Fibroblast of the aortic adventitia (primary cell): ENCODE data around the gene TNFAIP8L1. TPM values are rescaled to one million over a fixed set of nuclear protein-coding genes. Genes with fewer than 3 reads are reported as not detected.

Experiments
- DNase-seq: peaks from one replicate; pipeline ENCODE4 v3.0.0-alpha.2; 2010; ENCODE audit warnings: low read depth
- H3K4me3 ChIP-seq: 2 replicates; pipeline ENCODE4 v1.5.1; 2011; ENCODE audit warnings: low read depth, mild to moderate bottlenecking, control low read depth, low read length, moderate library complexity
- total RNA-seq: library from RNA; depleted of rRNA; stranded (reverse); fragments of >200 nt; gene quantifications from 2 replicates; pipeline ENCODE4 v1.2.3, GENCODE V29; 2012; ENCODE audit warnings: low replicate concordance
- TF ChIP-seq, protein P1 (sequence below): IDR thresholded peaks from 2 replicates; pipeline ENCODE4 v1.5.1; 2011; ENCODE audit warnings: mild to moderate bottlenecking, low read length, control low read depth, inconsistent platforms; ENCODE audit not compliant: insufficient read depth

Gene TNFAIP8L1
- total RNA-seq, 1 donor = 2.3 TPM

DNA sequence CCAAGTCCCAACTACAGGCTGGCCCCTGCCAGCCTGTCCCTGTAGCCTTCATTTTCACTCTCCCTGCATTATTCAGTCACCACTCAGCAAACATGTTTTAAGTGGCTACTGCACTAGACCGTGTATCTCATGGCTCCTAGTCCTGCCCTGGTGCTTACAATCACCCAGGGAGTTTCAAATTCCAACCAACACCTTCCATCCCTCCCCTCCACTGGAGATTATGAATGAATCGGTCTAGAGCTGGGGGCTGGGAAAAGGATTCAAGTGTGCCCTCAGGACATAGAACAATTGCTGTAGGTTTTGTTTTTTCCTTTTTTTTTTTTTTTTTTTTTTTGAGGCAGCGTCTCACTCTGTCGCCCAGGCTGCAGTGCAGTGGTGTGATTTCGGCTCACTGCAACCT is 15.0 kb upstream of the TNFAIP8L1 start:
- TF ChIP-seq, protein P1, sequence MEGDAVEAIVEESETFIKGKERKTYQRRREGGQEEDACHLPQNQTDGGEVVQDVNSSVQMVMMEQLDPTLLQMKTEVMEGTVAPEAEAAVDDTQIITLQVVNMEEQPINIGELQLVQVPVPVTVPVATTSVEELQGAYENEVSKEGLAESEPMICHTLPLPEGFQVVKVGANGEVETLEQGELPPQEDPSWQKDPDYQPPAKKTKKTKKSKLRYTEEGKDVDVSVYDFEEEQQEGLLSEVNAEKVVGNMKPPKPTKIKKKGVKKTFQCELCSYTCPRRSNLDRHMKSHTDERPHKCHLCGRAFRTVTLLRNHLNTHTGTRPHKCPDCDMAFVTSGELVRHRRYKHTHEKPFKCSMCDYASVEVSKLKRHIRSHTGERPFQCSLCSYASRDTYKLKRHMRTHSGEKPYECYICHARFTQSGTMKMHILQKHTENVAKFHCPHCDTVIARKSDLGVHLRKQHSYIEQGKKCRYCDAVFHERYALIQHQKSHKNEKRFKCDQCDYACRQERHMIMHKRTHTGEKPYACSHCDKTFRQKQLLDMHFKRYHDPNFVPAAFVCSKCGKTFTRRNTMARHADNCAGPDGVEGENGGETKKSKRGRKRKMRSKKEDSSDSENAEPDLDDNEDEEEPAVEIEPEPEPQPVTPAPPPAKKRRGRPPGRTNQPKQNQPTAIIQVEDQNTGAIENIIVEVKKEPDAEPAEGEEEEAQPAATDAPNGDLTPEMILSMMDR = no peak
- no peak for DNase-seq
- no peak overlapping the region for H3K4me3 ChIP-seq

DNA sequence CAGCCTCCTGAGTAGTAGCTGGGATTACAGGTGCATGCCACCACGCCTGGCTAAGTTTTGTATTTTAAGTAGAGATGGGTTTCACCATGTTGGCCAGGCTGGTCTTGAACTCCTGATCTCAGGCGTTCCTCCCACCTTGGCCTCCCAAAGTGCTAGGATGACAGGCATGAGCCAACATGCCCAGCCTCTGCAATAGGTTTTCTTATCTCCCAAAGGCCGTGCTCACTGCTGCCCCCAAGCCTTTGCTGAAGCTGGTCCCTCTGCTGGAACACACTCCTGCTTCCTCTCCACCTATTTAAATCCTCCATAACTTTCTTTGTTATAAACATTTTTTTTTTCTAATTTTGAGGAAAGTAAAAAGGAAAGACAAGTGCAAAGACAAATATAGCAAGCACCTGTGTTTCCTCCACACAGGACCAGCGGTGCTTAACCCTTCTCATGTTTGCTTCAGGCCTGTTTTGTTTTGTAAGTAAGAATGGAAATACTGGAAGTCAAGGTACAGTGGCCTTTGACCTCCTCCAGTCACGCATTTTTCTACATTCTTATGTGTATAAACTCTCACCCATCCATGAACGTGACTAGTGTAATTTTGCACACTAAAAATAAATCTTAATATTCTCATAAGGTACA is 14.5 kb upstream of the TNFAIP8L1 start:
- peak; percentile 36 for DNase-seq

DNA sequence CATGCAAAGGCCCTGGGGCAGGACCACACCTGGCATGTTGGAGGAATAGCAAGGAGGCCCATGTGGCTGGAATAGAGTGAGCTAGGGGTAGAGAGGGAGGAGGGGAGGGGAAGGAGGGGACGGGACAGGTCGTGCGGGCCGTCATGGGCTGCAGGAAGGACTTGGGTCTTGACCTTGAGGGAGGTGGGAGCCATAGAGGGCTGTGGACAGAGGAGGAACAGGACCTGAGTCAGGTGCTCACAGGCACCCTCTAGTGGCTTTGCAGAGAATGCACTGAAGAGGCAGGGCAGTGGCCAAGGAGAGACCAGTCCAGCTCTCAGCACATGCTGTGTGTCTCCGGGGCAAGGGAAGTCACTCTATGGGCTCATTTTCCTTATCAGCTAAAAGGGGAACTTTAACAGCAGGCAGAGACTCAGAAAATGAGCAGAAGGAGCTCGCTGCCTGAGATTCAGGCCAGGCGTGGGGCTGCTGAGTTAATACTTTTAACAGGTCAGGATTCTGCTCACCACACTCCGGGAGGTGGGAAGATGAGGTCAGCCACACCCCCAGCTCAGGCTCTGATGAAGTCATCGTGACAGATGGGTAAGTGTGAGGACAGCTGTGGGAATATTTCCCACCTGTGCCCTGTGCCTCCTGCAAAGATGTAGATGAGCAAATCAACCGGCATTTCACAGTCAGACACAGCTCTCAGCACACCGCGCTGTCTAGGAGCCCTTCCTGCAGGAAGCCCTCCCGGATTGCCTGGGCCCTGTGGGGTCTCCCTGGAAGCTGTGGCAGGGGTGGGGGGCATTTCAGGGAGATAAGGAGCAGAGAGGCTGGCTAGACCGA is 6.0 kb upstream of the TNFAIP8L1 start:
- H3K4me3 ChIP-seq = no peak overlapping the region
- TF ChIP-seq, protein P1 = peak; percentile 81
- peak; percentile 61 for DNase-seq

More for the DNA sequence above, 14.5 kb upstream of the TNFAIP8L1 start:
- H3K4me3 ChIP-seq = no peak overlapping the region
- TF ChIP-seq, protein P1 = peak; percentile 52

DNA sequence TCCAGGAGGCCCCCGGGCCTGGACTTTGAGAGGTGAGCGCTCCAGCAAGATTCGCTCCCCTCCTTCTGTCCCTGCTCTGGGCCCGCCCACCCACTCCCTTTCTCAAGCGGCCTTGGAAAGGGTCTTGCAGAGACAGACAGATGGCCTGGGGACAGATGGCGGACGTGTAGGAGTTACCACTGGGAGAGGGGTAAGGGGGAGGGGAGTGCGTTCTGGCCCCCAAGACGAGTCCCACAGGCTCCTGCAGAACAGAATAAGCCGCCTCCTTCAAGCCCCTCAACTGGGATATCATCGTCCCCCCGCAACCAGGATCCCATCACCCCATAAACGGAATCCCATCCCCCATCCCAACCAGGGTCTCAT is 3.6 kb upstream of the TNFAIP8L1 start:
- TF ChIP-seq, protein P1 = no peak
- DNase-seq = peak; percentile 6
- peak overlapping the region; percentile 66 for H3K4me3 ChIP-seq

DNA sequence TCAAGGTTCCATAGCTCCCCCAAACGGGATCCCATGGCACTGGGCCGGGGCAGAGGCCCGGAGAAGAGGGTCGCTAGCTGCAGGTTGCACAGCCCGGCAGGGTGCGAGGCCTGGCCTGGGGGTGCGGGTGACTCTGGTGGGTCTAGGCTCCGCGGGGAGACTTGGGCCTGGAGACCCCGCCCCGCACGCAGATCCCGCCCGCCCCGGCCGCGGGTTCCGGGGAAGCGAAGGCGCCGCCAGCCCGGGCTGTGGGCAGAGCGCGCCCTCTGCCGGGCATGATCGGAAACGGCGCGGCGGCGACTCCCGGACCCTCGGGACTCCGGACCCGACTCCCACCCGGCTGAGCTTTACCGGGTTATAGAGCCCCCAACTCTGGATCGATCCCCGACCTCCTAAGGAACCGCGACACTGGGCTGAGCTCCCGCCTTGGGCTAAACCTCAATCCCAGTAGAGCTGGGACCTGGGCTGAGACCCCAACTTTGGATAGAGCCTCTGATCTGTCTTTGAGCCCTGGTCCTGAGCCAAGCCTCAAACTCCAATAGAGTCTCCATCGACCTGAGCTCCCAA is 3.1 kb upstream of the TNFAIP8L1 start:
- TF ChIP-seq, protein P1 = peak; percentile 75
- peak overlapping the region; percentile 66 for H3K4me3 ChIP-seq
- peak; percentile 37 for DNase-seq

DNA sequence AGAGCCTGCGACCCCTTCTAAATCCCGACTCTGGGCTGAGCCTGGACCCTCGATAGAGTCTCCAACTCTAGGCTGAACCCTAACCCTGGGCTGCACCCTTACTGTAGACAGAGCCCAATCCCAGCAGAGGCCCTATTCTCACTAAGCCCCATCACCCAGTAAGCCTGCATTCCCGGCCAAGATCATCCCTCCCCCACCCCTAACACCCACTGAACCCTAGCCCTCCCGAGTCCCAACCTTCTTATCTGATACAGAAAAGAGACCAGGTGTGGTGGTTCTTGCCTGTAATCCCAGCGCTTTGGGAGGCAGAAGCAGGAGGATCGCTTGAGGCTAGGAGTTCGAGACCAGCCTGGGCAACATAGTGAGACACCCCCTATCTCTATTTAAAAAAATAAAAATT is 2.6 kb upstream of the TNFAIP8L1 start:
- DNase-seq = no peak
- H3K4me3 ChIP-seq = no peak overlapping the region
- TF ChIP-seq, protein P1 = no peak
